ENCODE measurements around the gene ZNF740. TPM values are rescaled to one million over a fixed set of nuclear protein-coding genes. Genes with fewer than 3 reads are reported as not detected.

ZNF740 gene
- total RNA-seq, 1 experiment from 2014 or later = 46.8 TPM

GRCh38 chr12:53193985-53194716 is 13.6 kb downstream of the ZNF740 start:
- Histone ChIP-seq H3K27me3 (ENCODE audit: control insufficient read depth, insufficient read depth, low read length) (no peaks in the 10 kb centered on the region), H3K4me1 (ENCODE audit: control insufficient read depth, insufficient read depth, low read length) (no peaks in the 10 kb centered on the region), H3K9me3 (ENCODE audit: control insufficient read depth, insufficient read depth, low read depth, low read length) (no peaks in the 10 kb centered on the region), H3K36me3 (ENCODE audit: control insufficient read depth, insufficient read depth, low read length) (no peaks in the 10 kb centered on the region), H3K4me3 (ENCODE audit: low read depth in 2 of 2, low read length in 2 of 2) (no peak overlapping the region), H3K27ac (ENCODE audit: low read length) (no peak overlapping the region)
- DNase-seq (ENCODE audit: low read depth, low spot score) (no peak), ATAC-seq (no peak)
- TF ChIP-seq POLR2AphosphoS5 (IDR thresholded peaks at IDR 0.05; ENCODE audit: low read depth, low read length) (no peak), SIN3A (IDR thresholded peaks at IDR 0.05; ENCODE audit: borderline replicate concordance, insufficient read depth, low read depth, low read length) (no peak), TCF7L2 (IDR thresholded peaks at IDR 0.05; ENCODE audit: low read depth, low read length) (no peak)
- TF ChIP-seq, protein P1, sequence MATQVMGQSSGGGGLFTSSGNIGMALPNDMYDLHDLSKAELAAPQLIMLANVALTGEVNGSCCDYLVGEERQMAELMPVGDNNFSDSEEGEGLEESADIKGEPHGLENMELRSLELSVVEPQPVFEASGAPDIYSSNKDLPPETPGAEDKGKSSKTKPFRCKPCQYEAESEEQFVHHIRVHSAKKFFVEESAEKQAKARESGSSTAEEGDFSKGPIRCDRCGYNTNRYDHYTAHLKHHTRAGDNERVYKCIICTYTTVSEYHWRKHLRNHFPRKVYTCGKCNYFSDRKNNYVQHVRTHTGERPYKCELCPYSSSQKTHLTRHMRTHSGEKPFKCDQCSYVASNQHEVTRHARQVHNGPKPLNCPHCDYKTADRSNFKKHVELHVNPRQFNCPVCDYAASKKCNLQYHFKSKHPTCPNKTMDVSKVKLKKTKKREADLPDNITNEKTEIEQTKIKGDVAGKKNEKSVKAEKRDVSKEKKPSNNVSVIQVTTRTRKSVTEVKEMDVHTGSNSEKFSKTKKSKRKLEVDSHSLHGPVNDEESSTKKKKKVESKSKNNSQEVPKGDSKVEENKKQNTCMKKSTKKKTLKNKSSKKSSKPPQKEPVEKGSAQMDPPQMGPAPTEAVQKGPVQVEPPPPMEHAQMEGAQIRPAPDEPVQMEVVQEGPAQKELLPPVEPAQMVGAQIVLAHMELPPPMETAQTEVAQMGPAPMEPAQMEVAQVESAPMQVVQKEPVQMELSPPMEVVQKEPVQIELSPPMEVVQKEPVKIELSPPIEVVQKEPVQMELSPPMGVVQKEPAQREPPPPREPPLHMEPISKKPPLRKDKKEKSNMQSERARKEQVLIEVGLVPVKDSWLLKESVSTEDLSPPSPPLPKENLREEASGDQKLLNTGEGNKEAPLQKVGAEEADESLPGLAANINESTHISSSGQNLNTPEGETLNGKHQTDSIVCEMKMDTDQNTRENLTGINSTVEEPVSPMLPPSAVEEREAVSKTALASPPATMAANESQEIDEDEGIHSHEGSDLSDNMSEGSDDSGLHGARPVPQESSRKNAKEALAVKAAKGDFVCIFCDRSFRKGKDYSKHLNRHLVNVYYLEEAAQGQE (IDR thresholded peaks at IDR 0.05; ENCODE audit: insufficient read depth in 1 of 2, low read depth in 2 of 2, low read length in 1 of 2) = no peak
- TF ChIP-seq, protein P2, sequence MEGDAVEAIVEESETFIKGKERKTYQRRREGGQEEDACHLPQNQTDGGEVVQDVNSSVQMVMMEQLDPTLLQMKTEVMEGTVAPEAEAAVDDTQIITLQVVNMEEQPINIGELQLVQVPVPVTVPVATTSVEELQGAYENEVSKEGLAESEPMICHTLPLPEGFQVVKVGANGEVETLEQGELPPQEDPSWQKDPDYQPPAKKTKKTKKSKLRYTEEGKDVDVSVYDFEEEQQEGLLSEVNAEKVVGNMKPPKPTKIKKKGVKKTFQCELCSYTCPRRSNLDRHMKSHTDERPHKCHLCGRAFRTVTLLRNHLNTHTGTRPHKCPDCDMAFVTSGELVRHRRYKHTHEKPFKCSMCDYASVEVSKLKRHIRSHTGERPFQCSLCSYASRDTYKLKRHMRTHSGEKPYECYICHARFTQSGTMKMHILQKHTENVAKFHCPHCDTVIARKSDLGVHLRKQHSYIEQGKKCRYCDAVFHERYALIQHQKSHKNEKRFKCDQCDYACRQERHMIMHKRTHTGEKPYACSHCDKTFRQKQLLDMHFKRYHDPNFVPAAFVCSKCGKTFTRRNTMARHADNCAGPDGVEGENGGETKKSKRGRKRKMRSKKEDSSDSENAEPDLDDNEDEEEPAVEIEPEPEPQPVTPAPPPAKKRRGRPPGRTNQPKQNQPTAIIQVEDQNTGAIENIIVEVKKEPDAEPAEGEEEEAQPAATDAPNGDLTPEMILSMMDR (IDR thresholded peaks at IDR 0.05) = no peak
- POLR2A ChIA-PET = no interaction called here
- CTCF ChIA-PET = no interaction called here
- BruUV-seq (replicated peaks) = no TSS peak
- intact Hi-C loops (cut with micrococcal nuclease; ENCODE audit: unreplicated experiment) (no loop called here), in situ Hi-C loops (cut with HindIII; ENCODE audit: low pct_unique_long_range_greater_than_20kb, low sequenced_read_pairs) (no loop called here)

DNA sequence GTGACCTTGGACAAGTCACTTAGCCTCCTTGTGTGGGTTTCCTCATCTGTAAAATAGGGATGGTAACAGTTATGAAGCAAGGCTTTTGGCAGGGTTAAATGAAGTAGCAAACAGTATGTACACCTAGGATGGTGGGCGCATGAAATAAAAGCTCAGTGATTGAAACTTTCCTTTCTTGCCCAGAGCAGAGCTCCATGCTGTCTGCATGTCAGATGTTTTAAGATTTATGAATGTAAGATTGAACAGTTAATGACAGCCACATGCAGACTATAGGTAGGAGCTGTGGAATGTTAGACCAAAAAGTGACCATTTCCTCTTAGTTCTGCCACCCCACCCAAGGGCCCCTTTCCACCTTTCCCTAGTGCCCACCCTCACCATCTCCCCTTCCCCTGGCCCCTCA is 14.5 kb downstream of the ZNF740 start:
- in situ Hi-C loops (cut with HindIII; ENCODE audit: low pct_unique_long_range_greater_than_20kb, low sequenced_read_pairs) (no loop called here), intact Hi-C loops (cut with micrococcal nuclease; ENCODE audit: unreplicated experiment) (no loop called here)
- no peaks in the 10 kb centered on the region for H3K36me3 ChIP-seq (ENCODE audit: control insufficient read depth, insufficient read depth, low read length)
- ATAC-seq (no peak), DNase-seq (ENCODE audit: low read depth, low spot score) (no peak)
- H3K9me3 ChIP-seq (ENCODE audit: control insufficient read depth, insufficient read depth, low read depth, low read length) = no peaks in the 10 kb centered on the region
- H3K27me3 ChIP-seq (ENCODE audit: control insufficient read depth, insufficient read depth, low read length) = no peaks in the 10 kb centered on the region
- no TSS peak for BruUV-seq (replicated peaks)
- ChIA-PET POLR2A (interaction anchor here (0.5 kb wide), 1 partner anchor 154 kb away, joined by 7 read pairs; no protein-coding TSS in a partner anchor), CTCF (interaction anchor here (0.5 to 1.4 kb wide), 3 partner anchors 130 to 149 kb away, joined by 3 to 4 read pairs (median 3); no protein-coding TSS in a partner anchor)
- H3K27ac ChIP-seq (ENCODE audit: low read length) = no peak overlapping the region
- H3K4me1 ChIP-seq (ENCODE audit: control insufficient read depth, insufficient read depth, low read length) = no peaks in the 10 kb centered on the region
- no peak overlapping the region for H3K4me3 ChIP-seq (ENCODE audit: low read depth in 2 of 2, low read length in 2 of 2)
- TF ChIP-seq, protein P1 (IDR thresholded peaks at IDR 0.05; ENCODE audit: insufficient read depth in 1 of 2, low read depth in 2 of 2, low read length in 1 of 2) = no peak
- TF ChIP-seq POLR2AphosphoS5 (IDR thresholded peaks at IDR 0.05; ENCODE audit: low read depth, low read length) (no peak), TCF7L2 (IDR thresholded peaks at IDR 0.05; ENCODE audit: low read depth, low read length) (no peak), SIN3A (IDR thresholded peaks at IDR 0.05; ENCODE audit: borderline replicate concordance, insufficient read depth, low read depth, low read length) (no peak)
- TF ChIP-seq, protein P2 (IDR thresholded peaks at IDR 0.05) = no peak

Data from Panc1 (cell line).